ENCODE results near the gene RDH12.

RDH12 gene

DNA sequence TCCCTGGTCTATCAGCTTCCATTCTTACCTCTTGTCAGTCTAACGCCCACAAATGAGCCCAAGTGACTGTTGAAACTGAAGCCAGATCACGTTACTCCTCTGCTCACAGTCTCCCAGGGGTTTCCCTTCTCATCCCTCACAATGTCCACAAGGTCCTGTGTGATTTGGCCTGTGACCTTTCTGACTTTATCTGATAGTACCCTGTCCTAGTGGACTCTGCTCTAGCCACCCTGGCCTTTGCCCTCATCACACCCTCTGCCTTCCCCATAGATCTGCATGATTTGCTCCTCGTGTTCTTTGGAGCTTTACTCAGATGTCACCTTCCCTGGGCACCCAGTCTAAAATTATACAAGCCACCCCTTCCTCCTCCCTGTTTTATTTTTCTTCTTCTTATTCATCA is 55.5 kb downstream of the RDH12 start:
- no peak for DNase-seq

GRCh38 chr14:67759916-67760315 is 58.2 kb downstream of the RDH12 start:
- no peak for DNase-seq

DNA sequence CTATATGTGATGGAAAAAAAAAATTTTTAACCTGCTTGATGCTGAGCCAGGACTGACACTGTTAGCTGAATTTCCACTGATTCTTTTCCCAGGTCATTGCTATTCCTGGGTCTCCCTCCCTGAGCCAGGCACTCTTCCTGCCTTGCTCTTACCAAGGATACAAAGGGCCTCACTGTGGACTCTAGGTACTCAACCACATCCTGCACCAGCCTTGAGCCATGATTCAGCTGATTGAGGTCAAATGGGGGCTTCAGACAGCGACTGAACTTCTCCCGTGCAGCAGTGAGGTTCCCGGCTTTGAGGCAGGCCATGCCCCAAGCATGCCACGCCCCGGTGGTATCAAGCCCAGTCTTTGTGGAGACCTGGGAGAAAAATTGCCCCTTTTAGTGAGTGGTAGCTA is 60.4 kb downstream of the RDH12 start:
- DNase-seq: no peak

GRCh38 chr14:67763158-67763822 is 61.6 kb downstream of the RDH12 start:
- no peak for DNase-seq

GRCh38 chr14:67764496-67764895 is 62.8 kb downstream of the RDH12 start:
- DNase-seq: no peak

GRCh38 chr14:67765192-67765834 is 63.6 kb downstream of the RDH12 start:
- no peak for DNase-seq

DNA sequence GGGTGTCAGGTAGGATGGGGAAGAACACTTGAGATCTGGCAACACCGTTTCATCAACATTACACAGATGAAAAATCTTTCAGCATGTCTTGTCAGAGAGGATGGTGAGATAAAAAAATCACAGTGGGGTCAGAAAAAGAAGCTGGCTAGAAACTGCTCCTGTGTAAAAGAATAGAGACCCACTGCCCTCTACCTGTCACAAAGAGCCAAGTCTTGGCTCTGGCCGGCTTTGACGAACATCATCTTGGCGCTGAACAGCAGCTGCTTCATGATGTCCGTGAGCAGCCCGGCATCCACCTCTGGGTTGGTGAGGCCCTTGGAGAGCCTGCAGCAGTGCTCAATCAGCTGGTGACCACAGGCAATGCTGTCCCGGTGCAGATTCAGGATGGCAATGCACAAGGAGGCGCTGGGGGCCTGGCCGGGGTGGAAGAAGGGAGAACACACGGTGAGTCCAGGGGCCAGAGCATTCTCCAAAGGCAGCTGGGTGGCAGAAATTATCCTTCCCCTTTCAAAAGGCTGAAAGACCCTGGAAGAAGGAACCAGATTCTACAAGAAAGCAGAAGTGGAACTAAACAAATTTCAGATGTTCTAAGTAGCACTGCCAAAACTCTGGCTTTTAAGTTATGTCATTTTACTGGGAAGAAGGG is 64.5 kb downstream of the RDH12 start:
- no peak for DNase-seq

DNA sequence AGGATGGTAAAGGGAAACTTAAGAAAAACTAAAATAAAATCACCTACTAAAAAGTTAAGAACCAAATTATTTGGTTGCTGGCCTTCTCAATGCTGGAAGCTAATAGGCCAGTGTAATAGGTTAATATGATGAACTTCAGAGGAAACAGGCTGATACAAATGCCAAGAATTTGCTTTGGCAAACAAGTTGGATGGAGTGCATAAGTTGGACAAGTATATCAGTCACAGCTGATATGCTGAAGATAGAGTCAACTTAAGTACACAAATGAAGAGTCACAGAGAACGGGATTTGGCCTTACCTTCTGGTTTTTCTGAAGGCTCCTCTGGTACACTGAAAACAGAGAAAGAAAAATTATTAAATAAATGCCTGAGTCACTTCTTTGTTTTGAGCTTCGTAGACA is 66.5 kb downstream of the RDH12 start:
- DNase-seq: no peak

- no peak for DNase-seq
These were observed 72.2 kb downstream of the RDH12 start for GRCh38 chr14:67773844-67774377.

DNA sequence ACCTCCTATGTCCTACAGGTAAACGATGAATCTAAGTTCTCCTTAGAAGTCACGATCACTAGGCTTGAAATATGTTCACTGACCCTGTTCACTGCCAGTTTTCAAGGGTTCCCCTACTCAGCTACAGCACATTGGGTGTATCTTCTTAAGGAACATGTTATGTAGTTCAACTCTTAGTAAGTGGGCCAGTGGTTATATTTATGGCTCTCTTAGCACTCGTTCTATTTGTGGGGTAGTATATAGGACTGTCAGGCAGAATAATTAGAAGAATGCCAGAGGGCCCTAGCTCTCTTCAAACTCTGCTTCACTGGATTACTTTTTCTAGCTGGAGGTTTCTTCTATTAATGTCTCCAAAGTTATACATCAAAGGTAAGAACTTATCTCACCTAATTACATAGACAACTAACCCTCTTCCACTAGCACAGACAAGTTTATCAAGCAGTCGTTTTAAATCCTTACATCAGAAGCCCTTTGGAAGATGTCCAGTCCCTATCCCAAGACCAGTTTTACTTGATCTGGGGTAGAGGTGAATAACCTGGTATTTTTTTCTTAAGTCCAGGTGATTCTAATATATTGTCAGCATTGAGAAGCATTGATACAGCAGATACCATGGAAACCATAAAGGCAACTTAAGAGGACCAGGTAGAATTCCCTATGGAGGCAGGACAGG is 75.1 kb downstream of the RDH12 start:
- no peak for DNase-seq

- no peak for DNase-seq
These were observed 77.1 kb downstream of the RDH12 start for GRCh38 chr14:67778792-67779191.

- DNase-seq: no peak
These were observed 80.4 kb downstream of the RDH12 start for GRCh38 chr14:67782090-67782489.

Measured in femur (tissue), 1 donor.